Cardiac fibroblast (primary cell): ENCODE measurements around the gene EEF2K.

Source experiments
- DNase-seq, 2 donors: peaks; one replicate each; pipeline versions ENCODE4 v3.0.0 to v3.0.0-alpha.2; 2010; ENCODE audit warnings: low read depth in 2 of 2
- H3K4me3 ChIP-seq, 2 donors: replicated peaks in 1 of 2; 1 replicate in 1 of 2; 2 replicates in 1 of 2; pipeline ENCODE4 v1.5.1; 2011; ENCODE audit warnings: low read depth in 2 of 2, low read length in 2 of 2, mild to moderate bottlenecking in 2 of 2, moderate library complexity in 1 of 2
- TF ChIP-seq, protein P1 (sequence below): IDR thresholded peaks from one replicate; pipeline ENCODE4 v1.5.1; 2011; ENCODE audit warnings: low read depth, mild to moderate bottlenecking, low read length, inconsistent platforms

Gene EEF2K

DNA sequence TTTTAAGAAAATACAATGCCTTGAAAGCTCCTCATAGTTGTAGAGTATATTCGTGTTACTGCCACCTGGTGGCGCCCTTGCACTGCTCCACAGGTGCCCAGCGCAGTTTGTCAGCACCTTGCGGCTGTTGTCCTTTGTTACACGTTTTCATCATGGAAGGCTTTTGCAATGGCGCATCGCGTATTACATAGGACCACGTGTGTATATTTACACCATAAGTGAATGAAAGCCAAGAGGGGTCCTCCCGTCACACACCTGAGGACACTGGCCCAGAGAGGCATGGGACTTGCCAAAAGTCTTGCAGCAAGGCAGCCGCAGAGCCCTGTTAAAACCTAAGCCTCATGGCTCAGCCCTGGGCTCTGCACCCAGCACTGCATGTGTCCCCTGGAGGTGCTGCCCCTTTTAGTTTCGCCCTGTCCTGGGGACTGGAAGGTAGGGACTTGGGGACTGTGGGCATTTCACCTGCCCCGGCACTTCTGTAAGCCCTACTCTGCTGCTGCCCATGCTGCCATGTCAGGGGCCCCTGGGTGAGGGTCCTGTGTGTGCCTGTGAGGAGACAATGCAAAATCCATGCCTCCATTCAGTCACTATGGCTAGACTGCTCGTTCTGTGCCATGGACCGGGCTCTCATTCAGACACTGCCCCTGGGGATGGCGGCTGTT is 115.4 kb downstream of the EEF2K start:
- TF ChIP-seq, protein P1, sequence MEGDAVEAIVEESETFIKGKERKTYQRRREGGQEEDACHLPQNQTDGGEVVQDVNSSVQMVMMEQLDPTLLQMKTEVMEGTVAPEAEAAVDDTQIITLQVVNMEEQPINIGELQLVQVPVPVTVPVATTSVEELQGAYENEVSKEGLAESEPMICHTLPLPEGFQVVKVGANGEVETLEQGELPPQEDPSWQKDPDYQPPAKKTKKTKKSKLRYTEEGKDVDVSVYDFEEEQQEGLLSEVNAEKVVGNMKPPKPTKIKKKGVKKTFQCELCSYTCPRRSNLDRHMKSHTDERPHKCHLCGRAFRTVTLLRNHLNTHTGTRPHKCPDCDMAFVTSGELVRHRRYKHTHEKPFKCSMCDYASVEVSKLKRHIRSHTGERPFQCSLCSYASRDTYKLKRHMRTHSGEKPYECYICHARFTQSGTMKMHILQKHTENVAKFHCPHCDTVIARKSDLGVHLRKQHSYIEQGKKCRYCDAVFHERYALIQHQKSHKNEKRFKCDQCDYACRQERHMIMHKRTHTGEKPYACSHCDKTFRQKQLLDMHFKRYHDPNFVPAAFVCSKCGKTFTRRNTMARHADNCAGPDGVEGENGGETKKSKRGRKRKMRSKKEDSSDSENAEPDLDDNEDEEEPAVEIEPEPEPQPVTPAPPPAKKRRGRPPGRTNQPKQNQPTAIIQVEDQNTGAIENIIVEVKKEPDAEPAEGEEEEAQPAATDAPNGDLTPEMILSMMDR: peak; percentile 81
- H3K4me3 ChIP-seq: no peak overlapping the region

DNA sequence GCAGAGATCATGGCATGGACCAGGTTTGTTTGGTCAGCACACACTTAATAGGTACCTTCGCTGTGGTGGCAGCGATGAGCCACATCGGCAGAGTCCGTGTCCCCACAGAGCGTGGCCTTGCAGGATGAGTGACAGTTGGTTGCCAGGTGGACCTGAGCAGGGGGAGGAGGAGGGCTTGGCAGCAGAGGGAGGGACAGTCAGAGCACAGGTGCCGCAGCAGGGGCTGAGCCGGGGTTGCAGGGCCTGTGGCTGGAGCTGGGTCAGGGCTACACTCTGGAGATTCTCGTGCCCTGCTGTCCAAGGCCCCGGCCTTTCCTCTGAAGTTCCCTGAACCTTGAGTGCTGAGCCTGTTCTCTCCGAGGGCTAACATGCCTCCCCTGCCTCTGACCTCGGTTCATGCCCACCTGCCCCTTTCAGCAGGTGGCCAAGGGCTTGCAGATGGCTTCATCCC is 116.0 kb downstream of the EEF2K start:
- TF ChIP-seq, protein P1: no peak
- no peak overlapping the region for H3K4me3 ChIP-seq
- no peak for DNase-seq

More for the DNA sequence above, 115.4 kb downstream of the EEF2K start:
- peak; percentile 81 to 82 for DNase-seq

GRCh38 chr16:22322741-22323140 is 116.7 kb downstream of the EEF2K start:
- H3K4me3 ChIP-seq: no peak overlapping the region
- TF ChIP-seq, protein P1: no peak
- no peak for DNase-seq

- DNase-seq: no peak
- no peak overlapping the region for H3K4me3 ChIP-seq
- TF ChIP-seq, protein P1: no peak
These were observed 117.3 kb downstream of the EEF2K start for GRCh38 chr16:22323173-22323958.

DNA sequence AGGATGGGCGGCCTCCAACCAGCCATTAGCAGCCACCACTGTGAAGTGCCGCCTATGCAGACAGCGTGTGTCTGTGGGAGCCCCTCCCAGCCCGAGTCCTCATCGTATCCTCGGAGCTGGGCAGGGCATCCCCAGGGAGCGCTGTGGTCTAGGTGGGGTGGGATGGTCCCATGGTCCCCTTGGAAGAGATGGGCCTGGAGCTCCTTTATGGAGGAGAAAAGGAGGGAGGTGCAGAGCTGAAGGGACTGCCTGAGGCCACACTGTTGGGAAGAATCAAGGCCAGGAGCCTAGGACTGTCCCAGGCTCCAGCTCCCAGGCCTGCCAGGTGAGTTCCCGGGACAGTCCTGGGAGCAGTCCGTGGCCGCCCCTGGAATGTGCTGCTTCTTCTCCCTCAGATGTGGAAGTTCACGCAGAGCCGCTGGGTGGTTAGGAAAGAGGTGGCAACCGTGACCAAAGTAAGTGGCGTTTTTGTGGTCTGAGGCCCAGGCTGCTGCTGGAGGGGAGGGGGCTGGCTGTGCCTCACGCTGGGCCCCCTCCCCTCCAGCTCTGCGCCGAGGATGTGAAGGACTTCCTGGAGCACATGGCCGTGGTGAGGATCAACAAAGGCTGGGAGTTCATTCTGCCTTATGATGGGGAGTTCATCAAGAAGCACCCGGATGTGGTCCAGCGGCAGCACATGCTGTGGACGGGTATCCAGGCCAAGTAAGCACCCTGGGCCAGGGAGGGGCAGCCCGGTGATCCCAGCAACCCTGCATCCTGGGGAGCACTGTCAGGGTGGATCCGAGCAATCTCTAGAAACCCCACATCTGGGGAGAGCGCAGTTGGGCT is 118.1 kb downstream of the EEF2K start:
- no peak overlapping the region for H3K4me3 ChIP-seq
- TF ChIP-seq, protein P1: no peak
- DNase-seq: no peak

- DNase-seq: no peak
- TF ChIP-seq, protein P1: no peak
- H3K4me3 ChIP-seq: no peak overlapping the region
These were observed 118.9 kb downstream of the EEF2K start for GRCh38 chr16:22324787-22325597.
